ENCODE measurements around the gene SULT1C2.

GRCh38 chr2:108330979-108331378 is 42.3 kb downstream of the SULT1C2 start:
- TF ChIP-seq SMC3 (IDR thresholded peaks at IDR 0.05) = no peak
- no peak for TF ChIP-seq CTCF (IDR thresholded peaks at IDR 0.05)
- no peak for TF ChIP-seq PBX3 (IDR thresholded peaks at IDR 0.05)
- no peak for TF ChIP-seq MAFK (IDR thresholded peaks at IDR 0.05; ENCODE audit: partially characterized antibody)
- TF ChIP-seq POLR2A (IDR thresholded peaks at IDR 0.05; ENCODE audit: low read length) = no peak
